Stromal cell of bone marrow (primary cell): ENCODE data around the gene NUP210L.

Source experiments
- DNase-seq: peaks from one replicate; pipeline ENCODE4 v3.0.0-alpha.2; 2012; ENCODE audit warnings: low read depth

The NUP210L gene

DNA sequence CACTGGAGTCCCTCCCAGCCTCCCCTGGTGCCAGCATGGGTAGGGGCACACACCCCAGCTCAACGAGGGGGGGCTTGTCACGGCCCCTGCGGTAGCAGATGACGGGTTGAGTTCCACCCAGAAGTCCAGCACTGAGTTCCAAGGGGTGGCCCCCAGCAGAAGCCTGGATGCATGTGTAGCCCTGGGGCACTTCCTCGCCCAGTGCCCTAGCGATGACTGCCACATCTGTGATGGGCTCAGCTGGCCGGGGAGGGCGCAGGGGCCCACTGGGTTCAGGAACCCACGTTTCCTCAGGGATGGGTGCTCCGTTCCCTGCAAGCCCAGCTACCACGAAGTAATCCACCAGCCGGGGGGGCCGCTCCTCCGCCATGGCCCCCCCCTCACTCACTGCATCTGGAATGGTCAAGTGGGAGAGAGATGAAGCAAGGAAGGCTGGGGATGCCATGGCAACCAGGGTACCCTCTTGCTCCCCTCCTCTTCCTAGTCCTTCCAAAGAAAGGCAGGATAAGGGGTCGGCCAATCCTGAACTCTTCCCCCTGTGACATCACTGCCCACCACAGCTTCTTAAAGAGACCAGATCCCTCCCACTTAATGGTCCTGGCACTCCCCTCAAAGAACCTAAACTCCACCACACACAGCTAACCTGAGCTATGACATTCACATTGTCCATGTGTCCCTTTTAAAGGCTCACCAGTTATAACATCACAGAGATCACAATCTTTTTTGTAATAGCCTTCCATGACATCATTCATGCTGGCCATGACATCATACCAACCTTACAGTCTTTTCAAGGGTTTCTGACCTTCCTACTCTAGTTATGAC lies 210.7 kb downstream of the NUP210L start:
- no peak for DNase-seq

DNA sequence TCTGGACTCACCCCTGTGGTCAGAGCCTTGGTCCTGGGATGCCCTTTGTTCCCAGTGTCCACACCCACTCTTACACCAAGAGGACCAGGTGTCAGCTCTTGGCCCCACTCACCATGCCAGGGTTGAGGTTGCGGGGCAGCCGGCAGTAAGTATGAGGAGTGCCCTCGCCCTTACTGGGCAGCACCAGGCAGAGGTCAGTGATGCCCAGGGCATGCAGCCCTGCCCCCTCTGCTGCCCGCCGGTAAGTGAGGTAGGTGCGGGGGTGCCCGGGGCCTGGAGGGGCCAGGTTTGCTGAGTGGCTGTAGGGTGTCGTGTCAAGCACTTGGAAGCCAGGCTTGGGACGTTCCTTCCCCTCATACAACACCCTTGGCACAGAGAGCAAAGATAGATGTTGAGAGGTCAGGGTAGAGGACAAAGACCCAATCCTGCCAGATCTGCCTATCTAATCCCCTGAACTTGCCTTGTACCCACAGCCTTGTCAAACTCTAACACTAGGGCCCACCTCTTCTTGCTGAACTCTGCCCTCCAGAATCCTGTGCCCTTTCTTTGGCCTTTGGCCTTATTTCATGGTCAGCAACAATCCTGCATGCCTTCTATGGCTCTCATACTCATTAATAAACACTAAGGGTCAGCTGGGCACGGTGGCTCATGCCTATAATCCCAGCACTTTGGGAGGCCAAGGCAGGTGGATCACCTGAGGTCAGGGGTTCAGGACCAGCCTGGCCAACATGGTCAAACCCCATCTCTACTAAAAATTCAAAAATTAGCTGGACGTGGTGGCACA lies 211.9 kb downstream of the NUP210L start:
- DNase-seq = no peak
